Activated CD8-positive, alpha-beta memory T cell treated with anti-CD3 and anti-CD28 coated beads, Interleukin-2, amount 50 U/mL, for 4 hours (primary cell): ENCODE data around the gene ZNF19.
A peak's percentile ranks its signal among the peaks of the same experiment; 100 is the strongest.
"Not testable (repeated sequence)": the region's sequence is repeated elsewhere in the genome, so short reads cannot be mapped to it uniquely, and the experiment has no call there.

ENCODE experiments used
- DNase-seq: peaks from one replicate; pipeline ENCODE4 v3.0.0-alpha.2; 2020

The ZNF19 gene

GRCh38 chr16:71489122-71489521, at the start of gene ZNF19:
Gene ZNF19 (minus strand): TSS chr16:71489324. CDS start chr16:71482114, 7,210 bp downstream.
- no peak for DNase-seq

DNA sequence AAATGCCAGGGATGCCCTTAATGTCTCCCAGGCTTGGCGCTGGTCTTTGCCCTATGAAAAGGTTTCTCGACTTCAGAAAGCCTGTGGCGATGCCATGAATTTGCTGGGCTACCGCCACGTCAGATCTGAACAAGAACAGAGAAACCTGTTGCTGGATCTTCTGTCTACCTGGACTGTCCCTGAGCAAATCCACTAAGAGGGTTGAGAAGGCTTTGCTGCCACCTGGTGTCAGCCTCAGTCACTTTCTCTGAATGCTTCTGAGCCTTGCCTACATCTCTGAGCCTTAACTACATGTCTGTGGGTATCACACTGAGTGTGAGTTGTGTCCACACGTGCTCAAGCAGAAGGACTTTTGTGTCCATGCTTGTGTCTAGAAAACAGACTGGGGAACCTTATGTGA, 48.5 kb upstream of the ZNF19 start:
- peak; percentile 22 for DNase-seq

DNA sequence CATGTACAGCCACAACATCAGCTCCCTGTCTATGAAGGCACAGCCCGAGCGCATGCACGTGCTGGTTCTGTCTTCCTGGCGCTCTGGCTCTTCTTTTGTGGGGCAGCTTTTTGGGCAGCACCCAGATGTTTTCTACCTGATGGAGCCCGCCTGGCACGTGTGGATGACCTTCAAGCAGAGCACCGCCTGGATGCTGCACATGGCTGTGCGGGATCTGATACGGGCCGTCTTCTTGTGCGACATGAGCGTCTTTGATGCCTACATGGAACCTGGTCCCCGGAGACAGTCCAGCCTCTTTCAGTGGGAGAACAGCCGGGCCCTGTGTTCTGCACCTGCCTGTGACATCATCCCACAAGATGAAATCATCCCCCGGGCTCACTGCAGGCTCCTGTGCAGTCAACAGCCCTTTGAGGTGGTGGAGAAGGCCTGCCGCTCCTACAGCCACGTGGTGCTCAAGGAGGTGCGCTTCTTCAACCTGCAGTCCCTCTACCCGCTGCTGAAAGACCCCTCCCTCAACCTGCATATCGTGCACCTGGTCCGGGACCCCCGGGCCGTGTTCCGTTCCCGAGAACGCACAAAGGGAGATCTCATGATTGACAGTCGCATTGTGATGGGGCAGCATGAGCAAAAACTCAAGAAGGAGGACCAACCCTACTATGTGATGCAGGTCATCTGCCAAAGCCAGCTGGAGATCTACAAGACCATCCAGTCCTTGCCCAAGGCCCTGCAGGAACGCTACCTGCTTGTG, 47.8 kb upstream of the ZNF19 start:
- no peak for DNase-seq

DNA sequence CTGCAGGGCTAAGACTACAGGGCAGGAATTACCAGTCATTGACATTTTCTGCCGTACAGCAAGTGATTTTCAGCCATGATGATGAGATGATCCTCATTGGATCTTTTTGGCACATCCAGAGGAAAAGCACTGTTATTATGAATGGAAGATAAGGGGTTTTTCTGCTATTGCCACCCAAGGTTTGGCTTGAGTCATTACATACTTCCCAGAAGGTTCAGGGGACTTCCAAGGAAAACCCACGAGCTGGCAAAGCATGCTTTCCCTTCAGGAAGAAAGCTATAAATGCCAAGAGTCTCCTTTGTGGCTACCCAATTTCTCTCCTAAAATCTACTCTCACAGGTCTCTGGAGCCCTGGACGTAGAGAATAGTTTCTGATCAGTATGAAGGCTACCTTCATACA, 43.2 kb upstream of the ZNF19 start:
- no peak for DNase-seq

GRCh38 chr16:71528863-71529262, 39.7 kb upstream of the ZNF19 start:
- DNase-seq = no peak

DNA sequence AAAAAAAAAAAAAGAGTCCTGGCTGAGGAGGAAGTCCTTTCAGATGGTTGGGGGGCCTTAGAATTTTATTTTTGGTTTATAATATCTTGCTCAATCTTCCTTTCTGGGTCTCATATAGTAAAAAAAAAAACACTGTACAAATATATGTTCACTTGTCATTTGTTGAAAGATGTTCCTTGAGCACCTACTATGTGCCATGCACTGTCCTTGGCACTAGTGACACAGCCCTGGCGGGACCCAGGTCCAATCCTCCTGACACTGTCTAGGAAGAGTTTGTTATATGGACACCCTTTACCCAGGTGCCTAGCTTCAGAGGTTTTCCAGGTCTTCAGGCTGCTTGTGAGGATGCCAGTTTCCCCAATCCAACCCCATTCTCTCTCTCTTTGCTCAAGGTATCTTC, 39.1 kb upstream of the ZNF19 start:
- DNase-seq = no peak

- DNase-seq = no peak
Measured at GRCh38 chr16:71526111-71526631, 37.0 kb upstream of the ZNF19 start, which contains the start of gene CHST4. Gene CHST4 (plus strand): TSS chr16:71526426. CDS start chr16:71536678, 10,252 bp downstream.

DNA sequence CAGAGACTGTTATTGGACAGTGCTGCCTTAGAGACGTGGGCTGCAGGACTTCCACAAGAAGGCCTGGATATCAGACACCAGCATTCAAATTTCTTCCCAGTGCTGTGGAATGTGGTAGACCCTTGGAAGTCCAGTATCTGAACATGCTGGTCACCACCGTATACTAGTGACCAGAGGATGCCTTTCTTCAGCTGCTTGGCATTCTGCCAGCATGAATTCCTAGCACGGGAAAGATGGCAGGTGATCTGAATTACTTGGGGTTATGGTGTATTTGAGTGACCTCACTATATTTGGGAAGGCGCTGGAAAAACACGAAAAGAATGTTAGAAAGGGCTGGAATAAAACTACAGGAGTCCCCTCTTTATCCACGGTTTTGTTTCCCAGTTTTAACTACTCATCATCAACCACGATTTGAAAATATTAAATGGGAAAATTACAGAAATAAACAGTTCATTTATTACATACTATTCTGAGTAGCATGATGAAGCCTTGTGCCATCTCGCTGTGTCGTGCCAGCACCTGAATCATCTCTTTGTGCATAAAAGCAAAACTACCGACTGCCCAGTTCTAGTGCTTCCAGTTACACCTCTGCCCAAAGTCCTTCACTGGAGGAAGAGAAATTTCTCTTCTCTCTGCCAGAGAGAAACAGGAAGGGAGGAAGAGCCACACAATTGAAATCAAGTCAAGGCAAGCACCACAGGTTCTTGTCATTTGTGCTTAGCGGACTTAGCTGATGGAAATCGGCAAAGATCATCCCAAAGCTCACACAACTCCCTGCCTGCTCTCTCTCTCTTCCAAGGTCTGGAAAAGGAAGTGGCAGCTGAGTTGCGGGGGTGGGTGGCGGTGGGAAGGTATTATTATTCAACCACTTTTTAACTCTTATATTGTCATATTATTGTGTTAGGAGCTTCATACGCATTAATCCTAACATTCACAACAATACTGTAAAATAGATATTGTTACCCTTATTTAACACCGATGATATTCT, 35.7 kb upstream of the ZNF19 start:
- no peak for DNase-seq

GRCh38 chr16:71520550-71520949, 31.4 kb upstream of the ZNF19 start:
- DNase-seq = no peak

- no peak for DNase-seq
Measured at GRCh38 chr16:71515026-71515425, 25.9 kb upstream of the ZNF19 start.

DNA sequence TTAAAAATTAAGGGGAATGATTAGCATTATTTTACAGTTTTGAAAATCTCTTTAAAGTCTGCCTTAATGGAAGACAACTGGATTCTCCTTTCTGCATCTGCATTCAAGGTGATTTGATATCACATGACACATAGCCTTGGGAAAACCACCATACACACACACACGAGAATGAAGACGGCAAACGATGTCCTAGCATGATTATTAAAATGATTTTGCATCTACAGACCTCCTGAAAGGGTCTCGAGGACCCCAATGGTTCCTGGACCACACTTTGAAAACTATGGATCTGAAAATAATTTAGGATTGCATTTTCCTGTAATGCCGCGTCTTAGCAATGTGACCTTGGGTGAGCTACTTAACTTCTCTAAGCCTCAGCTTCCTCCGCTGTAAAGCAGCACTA, 25.4 kb upstream of the ZNF19 start:
- no peak for DNase-seq

DNA sequence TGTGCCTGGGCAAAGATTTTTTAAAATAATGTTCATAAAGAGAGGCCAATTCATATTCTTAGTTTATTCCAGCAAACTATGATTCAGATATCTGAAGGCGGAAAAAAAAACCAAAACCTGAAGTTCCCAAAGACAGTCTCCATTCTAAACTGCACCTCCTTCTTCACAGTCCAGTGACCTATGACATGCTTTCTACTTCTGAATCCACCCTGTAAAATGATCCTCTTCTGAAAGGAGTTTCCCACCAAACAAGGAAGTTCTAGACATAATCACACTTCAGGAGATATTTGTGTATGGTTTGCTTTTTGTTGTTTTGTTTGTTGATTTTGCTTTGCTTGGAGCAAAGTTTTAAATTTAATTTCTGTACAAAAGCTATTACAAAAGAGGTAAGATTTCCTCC, 24.2 kb upstream of the ZNF19 start:
- no peak for DNase-seq

DNA sequence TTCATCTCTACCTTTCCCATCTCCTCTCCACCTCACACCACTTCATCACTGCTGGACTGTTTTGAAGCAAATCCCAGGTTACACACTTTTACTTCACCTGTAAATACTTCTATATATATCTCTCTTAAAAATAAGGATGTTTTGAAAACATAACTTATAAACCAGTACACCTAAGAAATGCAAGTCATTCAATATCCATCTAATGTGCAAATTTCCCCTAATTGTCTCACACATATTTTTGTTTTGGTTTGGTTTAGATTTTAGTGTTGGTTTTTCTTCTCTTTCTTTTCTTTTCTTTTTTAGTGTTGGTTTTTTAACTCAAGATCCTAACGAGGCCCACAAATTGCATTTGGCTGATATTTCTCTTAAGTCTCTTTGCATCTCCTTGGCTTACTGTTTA, 17.9 kb upstream of the ZNF19 start:
- DNase-seq = no peak

GRCh38 chr16:71504901-71505300, 15.8 kb upstream of the ZNF19 start:
- DNase-seq = no peak

DNA sequence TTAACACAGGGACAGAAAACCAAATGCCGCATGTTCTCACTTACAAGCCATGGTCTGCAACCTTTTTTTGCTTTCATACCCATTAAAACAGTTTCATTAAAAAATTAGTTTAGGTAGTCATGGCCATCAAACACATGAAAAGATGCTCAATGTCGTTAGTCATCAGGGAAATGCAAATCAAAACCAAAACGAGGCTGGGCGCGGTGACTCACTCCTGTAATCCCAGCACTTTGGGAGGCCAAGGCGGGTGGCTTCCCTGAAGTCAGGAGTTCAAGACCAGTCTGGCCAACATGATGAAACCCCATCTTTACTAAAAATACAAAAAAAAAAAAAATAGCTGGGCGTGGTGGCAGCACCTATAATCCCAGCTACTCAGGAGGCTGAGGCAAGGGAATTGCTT, 14.9 kb upstream of the ZNF19 start:
- not testable (repeated sequence) for DNase-seq

GRCh38 chr16:71501547-71501946, 12.4 kb upstream of the ZNF19 start:
- no peak for DNase-seq

- no peak for DNase-seq
Measured at GRCh38 chr16:71500964-71501363, 11.8 kb upstream of the ZNF19 start.

GRCh38 chr16:71499775-71500364, 10.7 kb upstream of the ZNF19 start:
- peak; percentile 47 for DNase-seq

GRCh38 chr16:71498031-71498430, 8.9 kb upstream of the ZNF19 start:
- no peak for DNase-seq

GRCh38 chr16:71493213-71493612, 4.1 kb upstream of the ZNF19 start:
- DNase-seq = no peak

- no peak for DNase-seq
Measured at GRCh38 chr16:71492786-71493185, 3.7 kb upstream of the ZNF19 start.

- no peak for DNase-seq
Measured at GRCh38 chr16:71491054-71491453, 1.9 kb upstream of the ZNF19 start.

DNA sequence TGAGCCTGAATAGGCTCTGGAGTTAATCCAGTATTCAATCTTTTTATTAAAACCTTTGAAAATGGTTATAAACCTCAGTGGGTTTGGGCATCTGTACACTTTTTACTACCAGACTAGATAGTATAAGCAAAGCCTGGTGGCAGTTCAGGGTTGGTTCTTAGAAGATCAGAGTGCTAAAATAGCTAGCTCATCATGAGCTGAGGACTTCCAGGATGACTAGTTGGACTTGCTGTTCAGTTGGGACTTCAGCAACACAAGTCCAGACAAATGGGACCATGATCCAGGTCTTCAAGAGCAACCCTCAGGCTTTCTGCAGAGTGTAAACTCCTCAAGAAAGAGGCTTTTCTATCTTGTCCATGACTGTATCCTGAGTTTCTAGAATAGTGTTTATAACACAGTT, 1.2 kb upstream of the ZNF19 start:
- no peak for DNase-seq
